HEK293 (cell line): ENCODE results near the gene PRKCE.

ENCODE experiments used
- CTCF ChIA-PET: fragments of 350-600 bp; formaldehyde crosslinking; extraction: SDS; loops from one replicate; lab custom pipeline; 2021; ENCODE audit warnings: antibody characterized with exemption; lab: Yijun Ruan, JAX
- POLR2A ChIA-PET: fragments of 300-600 bp; formaldehyde crosslinking; extraction: SDS; loops from one replicate; lab custom pipeline; 2020; ENCODE audit warnings: antibody characterized with exemption, inconsistent platforms; lab: Yijun Ruan, JAX
- H3K27ac ChIP-seq: fragments of 200-500 bp; sonication (Bioruptor generic); 2 replicates; pipeline ENCODE4 v1.5.1; 2014; ENCODE audit warnings: low read depth, low read length, control low read depth, inconsistent platforms; ENCODE audit errors: extremely low read depth
- H3K36me3 ChIP-seq, 2 experiments: fragments of 200-500 bp in 1 of 2; sonication (Bioruptor generic) in 1 of 2; 1 replicate in 1 of 2; 2 replicates in 1 of 2; pipeline ENCODE4 v1.5.1; 2014 to 2017; ENCODE audit warnings: inconsistent platforms in 2 of 2, low read length in 2 of 2; ENCODE audit not compliant: control insufficient read depth in 2 of 2, insufficient read depth in 1 of 2
- H3K4me1 ChIP-seq: fragments of 200-500 bp; sonication (Bioruptor generic); 2 replicates; pipeline ENCODE4 v1.5.1; 2014; ENCODE audit warnings: mild to moderate bottlenecking, low read length, inconsistent platforms; ENCODE audit not compliant: control insufficient read depth, insufficient read depth
- H3K4me3 ChIP-seq: 2 replicates; pipeline ENCODE4 v1.5.1; 2011; ENCODE audit warnings: low read depth, mild to moderate bottlenecking, control low read depth, low read length, moderate library complexity
- H3K9me3 ChIP-seq: fragments of 200-500 bp; sonication (Bioruptor generic); 2 replicates; pipeline ENCODE4 v1.5.1; 2014; ENCODE audit warnings: low read depth, low read length, inconsistent platforms; ENCODE audit not compliant: control insufficient read depth, insufficient read depth
- AEBP2 ChIP-seq: fragments of 450-650 bp; formaldehyde crosslinking; IDR thresholded peaks from 2 replicates; pipeline ENCODE4 v1.5.1; 2016; ENCODE audit warnings: missing biosample characterization, missing genetic modification characterization, borderline replicate concordance
- BCL6B ChIP-seq: fragments of 450-650 bp; formaldehyde crosslinking; IDR thresholded peaks from 2 replicates; pipeline ENCODE4 v1.5.1; 2017; ENCODE audit warnings: missing biosample characterization, missing genetic modification characterization
- TSHZ1 ChIP-seq: fragments of 450-650 bp; formaldehyde crosslinking; IDR thresholded peaks from 2 replicates; pipeline ENCODE4 v1.5.1; 2016; ENCODE audit warnings: missing biosample characterization, missing genetic modification characterization, borderline replicate concordance
- YY2 ChIP-seq: fragments of 450-650 bp; formaldehyde crosslinking; IDR thresholded peaks from 2 replicates; pipeline ENCODE4 v1.5.1; 2016; ENCODE audit warnings: missing biosample characterization, missing genetic modification characterization
- ZNF121 ChIP-seq: fragments of 450-650 bp; formaldehyde crosslinking; IDR thresholded peaks from 2 replicates; pipeline ENCODE4 v1.5.1; 2016; ENCODE audit warnings: missing biosample characterization, missing genetic modification characterization
- ZNF155 ChIP-seq: fragments of 450-650 bp; formaldehyde crosslinking; IDR thresholded peaks from 2 replicates; pipeline ENCODE4 v1.5.1; 2016; ENCODE audit warnings: missing biosample characterization, missing genetic modification characterization
- ZNF174 ChIP-seq: fragments of 450-650 bp; formaldehyde crosslinking; IDR thresholded peaks from 2 replicates; pipeline ENCODE4 v1.5.0; 2017; ENCODE audit warnings: missing biosample characterization, mild to moderate bottlenecking, missing genetic modification characterization
- ZNF280D ChIP-seq: fragments of 450-650 bp; formaldehyde crosslinking; IDR thresholded peaks from 2 replicates; pipeline ENCODE4 v1.5.1; 2016; ENCODE audit warnings: missing biosample characterization, missing genetic modification characterization
- ZNF366 ChIP-seq: fragments of 450-650 bp; formaldehyde crosslinking; conservative IDR thresholded peaks from 2 replicates; pipeline ENCODE4 v1.5.1; 2016; ENCODE audit warnings: missing biosample characterization, missing genetic modification characterization
- ZNF398 ChIP-seq: fragments of 450-650 bp; formaldehyde crosslinking; IDR thresholded peaks from 2 replicates; pipeline ENCODE4 v1.5.1; 2017; ENCODE audit warnings: missing biosample characterization, missing genetic modification characterization
- ZNF416 ChIP-seq: fragments of 450-650 bp; formaldehyde crosslinking; IDR thresholded peaks from 2 replicates; pipeline ENCODE4 v1.5.1; 2016; ENCODE audit warnings: missing biosample characterization, missing genetic modification characterization
- ZNF530 ChIP-seq: fragments of 450-650 bp; formaldehyde crosslinking; IDR thresholded peaks from 2 replicates; pipeline ENCODE4 v1.5.1; 2016; ENCODE audit warnings: low read depth, missing biosample characterization, missing genetic modification characterization
- ZNF677 ChIP-seq: fragments of 450-650 bp; IDR thresholded peaks from 2 replicates; pipeline ENCODE4 v1.5.0; 2018; ENCODE audit warnings: missing biosample characterization, mild to moderate bottlenecking, missing genetic modification characterization, moderate library complexity
- ZSCAN18 ChIP-seq: fragments of 450-650 bp; formaldehyde crosslinking; IDR thresholded peaks from 2 replicates; pipeline ENCODE4 v1.5.1; 2016; ENCODE audit warnings: missing biosample characterization, missing genetic modification characterization
- ZSCAN23 ChIP-seq: fragments of 450-650 bp; formaldehyde crosslinking; IDR thresholded peaks from 2 replicates; pipeline ENCODE4 v1.5.1; 2016; ENCODE audit warnings: missing biosample characterization, missing genetic modification characterization
- ZSCAN4 ChIP-seq: fragments of 450-650 bp; formaldehyde crosslinking; IDR thresholded peaks from 2 replicates; pipeline ENCODE4 v1.5.1; 2017; ENCODE audit warnings: missing biosample characterization, missing genetic modification characterization

PRKCE gene

GRCh38 chr2:46174345-46175170 lies 523.1 kb downstream of the PRKCE start (continued):
- no peak for TF ChIP-seq ZSCAN4 (tag by site-specific recombination)
- TF ChIP-seq ZNF530 (tag by site-specific recombination), result no peak

- H3K4me1 ChIP-seq, result no peaks in the 10 kb centered on the region; the same call in 1 of the 2 replicates
- H3K27ac ChIP-seq, result no peak overlapping the region
- no peak overlapping the region for H3K4me3 ChIP-seq
- H3K9me3 ChIP-seq, result no peaks in the 10 kb centered on the region
- ChIA-PET POLR2A (no interaction called here), CTCF (no interaction called here)
- no peaks in the 10 kb centered on the region for H3K36me3 ChIP-seq
- TF ChIP-seq ZNF121 (tag by site-specific recombination) (no peak), ZNF366 (tag by site-specific recombination) (no peak), AEBP2 (tag by site-specific recombination) (no peak), BCL6B (tag by site-specific recombination) (no peak), ZNF155 (tag by site-specific recombination) (no peak), ZNF416 (tag by site-specific recombination) (no peak), ZSCAN23 (no peak), TSHZ1 (tag by site-specific recombination) (no peak), ZSCAN18 (tag by site-specific recombination) (no peak), ZNF677 (tag by site-specific recombination) (no peak), ZNF174 (no peak), YY2 (tag by site-specific recombination) (no peak), ZNF280D (no peak), ZNF398 (no peak)
Observed at GRCh38 chr2:46175419-46175818, 523.9 kb downstream of the PRKCE start.
